Stimulated activated CD4-positive, alpha-beta T cell treated with anti-CD3 and anti-CD28 coated beads, TNF-alpha, amount 100 ng/mL, for 4 hours (primary cell): ENCODE measurements around the gene PBX1.

Experiments
- DNase-seq, 3 experiments: peaks; one replicate each; pipeline ENCODE4 v3.0.0-alpha.2; 2020; ENCODE audit warnings: low read depth in 3 of 3

PBX1 gene

GRCh38 chr1:164720440-164721227 is 161.7 kb downstream of the PBX1 start:
- no peak for DNase-seq

GRCh38 chr1:164721228-164721496 is 162.2 kb downstream of the PBX1 start:
- DNase-seq: no peak

- no peak for DNase-seq
Observed at GRCh38 chr1:164723296-164723798, 164.4 kb downstream of the PBX1 start.

- DNase-seq: no peak
Observed at GRCh38 chr1:164725401-164725800, 166.4 kb downstream of the PBX1 start.

GRCh38 chr1:164726235-164726634 is 167.3 kb downstream of the PBX1 start:
- DNase-seq: no peak

GRCh38 chr1:164728719-164729118 is 169.7 kb downstream of the PBX1 start:
- DNase-seq: no peak

- no peak for DNase-seq
Observed at GRCh38 chr1:164731161-164731876, 172.3 kb downstream of the PBX1 start.

- DNase-seq: no peak
Observed at GRCh38 chr1:164733070-164733469, 174.1 kb downstream of the PBX1 start.

- no peak for DNase-seq
Observed at GRCh38 chr1:164733734-164734133, 174.8 kb downstream of the PBX1 start.

DNA sequence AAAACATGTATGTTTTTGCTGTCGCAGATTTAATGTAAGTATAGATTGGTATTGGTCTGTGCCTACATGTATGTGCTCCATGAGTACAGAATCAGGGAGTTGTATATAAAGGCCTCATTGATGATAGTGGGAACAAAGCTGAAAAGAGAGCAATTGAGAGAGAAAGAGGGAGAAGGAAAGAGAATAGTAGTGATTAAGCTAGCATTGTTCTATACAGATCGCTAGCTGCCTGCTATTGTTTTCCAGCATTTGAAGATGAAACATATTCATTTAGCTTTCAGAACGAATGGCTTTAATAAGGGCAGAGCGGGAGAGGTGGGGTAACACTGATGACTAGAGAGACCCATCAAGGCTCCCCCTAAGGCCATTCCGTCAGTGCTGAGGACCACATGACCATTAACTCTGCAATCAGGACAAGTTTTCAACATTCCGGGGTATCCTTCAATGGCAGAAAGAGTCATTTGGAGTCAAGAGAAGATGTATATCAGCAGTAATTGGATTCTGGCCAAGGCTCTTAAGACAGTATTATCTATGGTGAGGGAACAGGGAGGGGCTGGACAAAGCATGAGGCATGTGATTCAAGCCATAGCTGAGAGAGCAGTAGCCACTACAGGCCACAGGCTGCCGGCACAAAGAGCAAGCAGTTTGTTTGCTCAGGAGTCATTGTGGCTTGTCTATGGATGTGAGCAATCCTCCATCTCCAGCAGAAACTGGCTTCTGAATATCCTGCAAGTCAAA is 176.5 kb downstream of the PBX1 start:
- no peak for DNase-seq

DNA sequence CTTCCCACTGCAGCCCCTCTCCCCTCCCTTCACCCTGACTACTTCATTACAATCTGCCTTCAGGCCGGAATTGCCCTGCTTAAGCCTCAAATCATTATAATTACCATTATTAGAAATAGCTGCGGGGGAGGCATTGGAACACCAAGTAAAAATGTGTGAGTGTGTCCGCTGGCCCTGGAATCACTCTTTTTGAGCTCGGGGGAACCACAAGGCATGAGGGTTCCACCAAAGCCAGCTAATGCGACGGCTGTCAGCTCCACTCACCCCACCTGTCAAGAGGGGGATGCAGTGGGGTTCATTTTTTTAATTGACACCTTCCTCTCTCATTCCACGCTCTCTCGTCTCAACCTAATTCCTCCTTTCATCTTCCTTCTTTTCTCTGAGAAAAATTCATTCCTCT is 177.2 kb downstream of the PBX1 start:
- no peak for DNase-seq

DNA sequence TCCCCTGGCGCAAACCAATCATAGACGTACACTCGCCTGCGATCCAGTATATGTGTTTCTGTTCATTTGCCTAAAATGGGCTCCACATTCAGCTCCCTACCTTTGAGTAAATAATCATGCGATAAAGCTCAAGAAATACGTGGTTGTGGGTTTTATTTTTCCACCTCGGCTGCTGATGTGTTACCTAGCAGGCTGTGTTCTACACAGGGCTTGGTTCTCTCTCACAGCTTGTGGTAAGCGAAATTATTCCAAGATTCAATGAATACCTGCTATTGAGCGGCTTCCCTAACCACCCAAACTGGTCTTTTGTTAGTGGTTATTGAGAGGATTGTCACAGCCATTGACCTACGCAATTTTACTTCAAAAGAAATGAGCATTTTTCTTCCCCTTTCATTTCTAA is 180.2 kb downstream of the PBX1 start:
- DNase-seq: no peak

DNA sequence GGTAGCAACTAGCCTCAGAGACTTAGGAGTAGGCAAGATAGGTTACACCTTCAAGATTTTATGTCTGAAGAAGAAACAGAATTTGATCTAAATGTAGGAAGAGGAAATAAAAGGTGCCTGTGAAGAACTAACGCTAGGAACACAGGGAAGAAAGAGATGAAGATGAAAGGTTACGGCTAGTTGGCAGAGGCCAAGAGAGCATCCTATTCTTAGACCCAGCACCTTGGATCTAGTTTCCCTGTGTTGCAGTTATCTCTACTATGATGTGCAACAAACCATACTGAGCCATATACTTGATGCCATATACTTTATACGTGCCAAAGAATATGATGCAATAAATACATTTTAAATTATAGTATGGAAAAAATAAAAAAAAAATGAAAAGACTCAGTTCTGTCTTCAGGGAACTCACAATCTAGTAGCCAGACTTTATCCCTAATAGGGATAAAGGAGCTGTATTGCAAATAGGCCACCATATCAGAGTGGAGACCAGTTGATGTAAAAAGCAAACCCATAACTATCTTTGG is 181.1 kb downstream of the PBX1 start:
- DNase-seq: no peak

- DNase-seq: no peak
Observed at GRCh38 chr1:164742745-164743144, 183.8 kb downstream of the PBX1 start.

- DNase-seq: no peak
Observed at GRCh38 chr1:164743976-164744375, 185.0 kb downstream of the PBX1 start.

DNA sequence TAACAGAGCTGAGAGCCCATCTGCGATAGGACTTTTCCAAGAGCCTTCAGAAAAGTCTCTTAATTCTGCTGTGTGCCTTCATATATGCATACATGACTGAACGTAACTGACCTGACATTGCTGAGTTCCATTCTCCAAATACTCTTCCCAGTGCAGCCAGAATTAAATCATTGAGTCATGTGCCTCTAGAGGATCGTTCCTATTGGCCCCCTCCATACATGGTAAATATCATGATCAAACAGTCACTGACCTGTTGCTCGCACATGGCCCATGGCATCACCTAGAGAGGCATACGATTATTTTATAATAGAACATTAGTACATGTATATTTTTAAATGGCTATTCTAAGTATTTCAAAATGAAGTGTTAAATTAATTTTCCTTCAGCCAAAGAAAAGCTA is 186.8 kb downstream of the PBX1 start:
- no peak for DNase-seq

GRCh38 chr1:164746632-164747031 is 187.6 kb downstream of the PBX1 start:
- DNase-seq: no peak

GRCh38 chr1:164748253-164748899 is 189.4 kb downstream of the PBX1 start:
- DNase-seq: no peak

DNA sequence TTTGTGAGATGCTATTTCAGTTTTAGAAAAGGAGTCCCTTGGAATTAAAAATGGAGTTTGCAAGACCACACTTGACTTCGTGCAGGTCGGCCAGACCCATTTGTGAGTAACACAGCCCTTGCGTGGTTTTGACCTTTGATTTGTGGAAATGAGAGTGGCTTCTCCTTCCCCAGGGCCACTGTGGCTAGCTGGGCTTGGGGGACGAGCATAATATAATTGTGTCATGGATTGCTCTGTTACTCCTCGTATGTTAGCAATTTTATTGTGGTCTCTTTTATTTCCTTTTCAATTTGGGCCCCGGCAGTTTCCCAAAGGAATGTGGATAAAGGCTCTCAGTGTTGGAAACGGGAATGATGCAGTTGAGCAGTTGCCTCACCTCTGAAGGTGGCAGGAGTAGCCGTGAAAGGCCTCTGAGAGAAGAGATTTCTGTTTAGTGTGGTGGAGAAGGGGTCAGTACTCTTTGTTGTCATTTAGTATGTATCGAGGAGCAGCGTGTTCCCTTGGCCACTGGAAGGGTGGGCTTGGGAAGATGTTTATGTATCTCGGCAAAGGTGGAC is 194.6 kb downstream of the PBX1 start:
- DNase-seq: no peak

GRCh38 chr1:164754088-164754600 is 195.2 kb downstream of the PBX1 start:
- DNase-seq: no peak

DNA sequence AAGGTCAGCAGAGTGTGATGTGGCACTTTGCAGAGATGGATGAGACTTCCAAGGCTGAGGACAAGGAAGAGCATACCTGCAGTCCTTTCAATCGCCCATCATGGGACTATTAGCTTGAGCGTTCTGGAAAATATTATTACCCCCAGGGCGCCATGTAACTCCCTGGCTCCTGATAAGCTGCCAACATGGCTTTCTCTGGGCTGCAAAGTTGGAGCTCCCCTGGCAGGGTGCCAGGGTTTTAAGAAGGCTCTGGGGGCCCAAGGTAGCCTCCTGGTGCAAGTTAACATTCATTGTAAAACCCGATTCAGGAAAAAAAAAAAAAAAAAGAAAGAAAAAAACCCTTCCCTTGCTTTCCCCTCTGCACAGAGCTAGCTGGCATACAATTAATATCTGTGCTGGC is 196.7 kb downstream of the PBX1 start:
- DNase-seq: no peak
